OCI-LY7 (cell line): ENCODE measurements around the gene RIMBP2. TPM values are rescaled to one million over a fixed set of nuclear protein-coding genes. Genes with fewer than 3 reads are reported as not detected.

ENCODE experiments used
- BruUV-seq: library from RNA; stranded (reverse); fragments of 400-500 nt; replicated peaks from 2 replicates; lab custom pipeline; 2021; lab: Mats Ljungman, UMichigan
- CTCF ChIA-PET: fragments of 300-600 bp; sonication (Branson Sonifier 250); formaldehyde crosslinking; loops from one replicate; lab custom pipeline; 2022; ENCODE audit warnings: antibody characterized with exemption; ENCODE audit not compliant: unreplicated experiment; lab: Charles Lee
- POLR2A ChIA-PET: fragments of 300-600 bp; sonication (Branson Sonifier 250); formaldehyde crosslinking; loops from one replicate; lab custom pipeline; 2022; ENCODE audit warnings: antibody characterized with exemption; lab: Charles Lee
- DNase-seq: peaks from one replicate; pipeline ENCODE4 v3.0.0-alpha.2; 2015; ENCODE audit warnings: low spot score
- H2AFZ ChIP-seq: fragments of 200-600 bp; sonication (generic), shearing (Covaris generic); 2 replicates; pipeline ENCODE4 v1.6.1; 2014; ENCODE audit warnings: mild to moderate bottlenecking, antibody characterized with exemption, low read length, moderate library complexity
- H3K27ac ChIP-seq: fragments of 200-600 bp; sonication (generic); 2 replicates; pipeline ENCODE4 v1.5.1; 2014; ENCODE audit warnings: mixed run types, low read depth, mild to moderate bottlenecking, moderate library complexity, low read length, inconsistent platforms; ENCODE audit not compliant: poor library complexity, severe bottlenecking
- H3K36me3 ChIP-seq: fragments of 200-600 bp; sonication (generic); 2 replicates; pipeline ENCODE4 v1.6.1; 2014; ENCODE audit warnings: mild to moderate bottlenecking, antibody characterized with exemption, low read length, moderate library complexity, mixed read lengths; ENCODE audit not compliant: insufficient read depth
- H3K4me1 ChIP-seq: fragments of 200-600 bp; sonication (generic); 2 replicates; pipeline ENCODE4 v1.5.1; 2014; ENCODE audit warnings: mild to moderate bottlenecking, low read length; ENCODE audit not compliant: insufficient read depth, poor library complexity, severe bottlenecking
- H3K4me2 ChIP-seq: fragments of 200-600 bp; sonication (generic); 2 replicates; pipeline ENCODE4 v1.6.1; 2014; ENCODE audit warnings: mild to moderate bottlenecking, low read length
- H3K4me3 ChIP-seq: fragments of 200-600 bp; sonication (generic); 2 replicates; pipeline ENCODE4 v1.5.1; 2014; ENCODE audit warnings: mild to moderate bottlenecking, low read depth, low read length; ENCODE audit not compliant: poor library complexity, severe bottlenecking
- H3K79me2 ChIP-seq: fragments of 200-600 bp; sonication (generic); 2 replicates; pipeline ENCODE4 v1.6.1; 2016; ENCODE audit warnings: low read depth, mild to moderate bottlenecking, low read length, moderate library complexity, mixed read lengths; ENCODE audit not compliant: insufficient read depth
- H3K9me2 ChIP-seq: fragments of 200-600 bp; sonication (generic); 2 replicates; pipeline ENCODE4 v1.6.1; 2016; ENCODE audit warnings: mild to moderate bottlenecking, low read length, mixed read lengths; ENCODE audit not compliant: insufficient read depth
- H3K9me3 ChIP-seq: fragments of 200-600 bp; sonication (generic); 2 replicates; pipeline ENCODE4 v1.6.1; 2014; ENCODE audit warnings: mild to moderate bottlenecking, mixed run types, low read length, mixed read lengths
- H4K20me1 ChIP-seq: fragments of 200-600 bp; sonication (generic); 2 replicates; pipeline ENCODE4 v1.6.1; 2014; ENCODE audit warnings: mild to moderate bottlenecking, antibody characterized with exemption, low read length, moderate library complexity, mixed read lengths; ENCODE audit not compliant: insufficient read depth
- CTCF ChIP-seq: fragments of 200-600 bp; sonication (generic); conservative IDR thresholded peaks from 2 replicates; pipeline ENCODE4 v1.5.1; 2014; ENCODE audit warnings: mild to moderate bottlenecking, antibody characterized with exemption, low read length, moderate library complexity, mixed read lengths
- EZH2phosphoT487 ChIP-seq: fragments of 200-600 bp; sonication (generic); IDR thresholded peaks from 2 replicates; pipeline ENCODE4 v1.6.1; 2018; ENCODE audit warnings: low read depth, borderline replicate concordance, mild to moderate bottlenecking, mixed run types, antibody characterized with exemption, low read length, moderate library complexity, mixed read lengths
- intact Hi-C: fragments of 100-400 bp; cut with micrococcal nuclease; formaldehyde crosslinking; loops from one replicate; pipeline ENCODE4 v1.10.0; 2022; ENCODE audit not compliant: unreplicated experiment
- total RNA-seq, 2 experiments: library from RNA; depleted of rRNA in 1 of 2; stranded (reverse); fragments of >200 nt in 1 of 2; shearing (Covaris generic) in 1 of 2; gene quantifications; 2 replicates each; pipeline ENCODE4 v1.2.3, GENCODE V29; 2014 to 2022

Gene RIMBP2
- total RNA-seq, 2 experiments from 2014 or later = not detected

GRCh38 chr12:130746546-130746945 lies 30.4 kb upstream of the RIMBP2 start:
- Histone ChIP-seq H3K4me1 (peaks cover 4% of the 10 kb centered on the region), H4K20me1 (no peaks in the 10 kb centered on the region), H3K36me3 (no peaks in the 10 kb centered on the region), H3K9me2 (no peaks in the 10 kb centered on the region), H3K9me3 (no peaks in the 10 kb centered on the region), H3K4me3 (no peak overlapping the region), H3K27ac (no peak overlapping the region), H2AFZ (no peak overlapping the region), H3K79me2 (no peaks in the 10 kb centered on the region), H3K4me2 (no peak overlapping the region)
- intact Hi-C loops = loop anchor here (5.0 to 10.0 kb wide), 2 partner anchors 282 to 699 kb away; no protein-coding TSS in a partner anchor
- ChIA-PET POLR2A (interaction anchor here (1.1 kb wide), 1 partner anchor 47 kb away, joined by 3 read pairs; no protein-coding TSS in a partner anchor), CTCF (no interaction called here)
- BruUV-seq = no TSS peak
- TF ChIP-seq CTCF = no peak
- no peak for TF ChIP-seq EZH2phosphoT487
- DNase-seq = no peak

GRCh38 chr12:130745921-130746320 lies 29.8 kb upstream of the RIMBP2 start:
- H3K9me2 ChIP-seq = no peaks in the 10 kb centered on the region
- H3K4me3 ChIP-seq = no peak overlapping the region
- no TSS peak for BruUV-seq
- H3K27ac ChIP-seq = no peak overlapping the region
- H3K36me3 ChIP-seq = no peaks in the 10 kb centered on the region
- intact Hi-C loops = loop anchor here (5.0 to 10.0 kb wide), 2 partner anchors 281 to 699 kb away; no protein-coding TSS in a partner anchor
- ChIA-PET POLR2A (no interaction called here), CTCF (no interaction called here)
- DNase-seq = no peak
- no peak overlapping the region for H3K4me2 ChIP-seq
- no peaks in the 10 kb centered on the region for H3K9me3 ChIP-seq
- no peaks in the 10 kb centered on the region for H4K20me1 ChIP-seq
- no peaks in the 10 kb centered on the region for H3K79me2 ChIP-seq
- no peaks in the 10 kb centered on the region for H3K4me1 ChIP-seq
- H2AFZ ChIP-seq = no peak overlapping the region
- TF ChIP-seq EZH2phosphoT487 (no peak), CTCF (no peak)

GRCh38 chr12:130744274-130744673 lies 28.2 kb upstream of the RIMBP2 start:
- intact Hi-C loops = loop anchor here (10.0 kb wide), 1 partner anchor 279 kb away; no protein-coding TSS in a partner anchor
- no peaks in the 10 kb centered on the region for H4K20me1 ChIP-seq
- no peak overlapping the region for H3K4me3 ChIP-seq
- H3K36me3 ChIP-seq = no peaks in the 10 kb centered on the region
- no peak overlapping the region for H3K27ac ChIP-seq
- no peaks in the 10 kb centered on the region for H3K9me3 ChIP-seq
- CTCF ChIA-PET = no interaction called here
- H3K79me2 ChIP-seq = no peaks in the 10 kb centered on the region
- no peak overlapping the region for H2AFZ ChIP-seq
- no TSS peak for BruUV-seq
- no peaks in the 10 kb centered on the region for H3K9me2 ChIP-seq
- H3K4me1 ChIP-seq = no peaks in the 10 kb centered on the region
- no peak overlapping the region for H3K4me2 ChIP-seq
- no peak for TF ChIP-seq CTCF
- DNase-seq = no peak
- POLR2A ChIA-PET = no interaction called here
